Nephron progenitor cell (in vitro differentiated cells): Measurements from ENCODE around the gene OPRM1.

ENCODE experiments used
- DNase-seq: peaks from one replicate; pipeline ENCODE4 v3.0.0; 2021
- H3K27ac Mint-ChIP-seq: 2 replicates; pipeline ENCODE4 v1.8.0; 2021; ENCODE audit warnings: mild to moderate bottlenecking, moderate library complexity, mixed read lengths
- H3K27me3 Mint-ChIP-seq: 2 replicates; pipeline ENCODE4 v1.8.0; 2021; ENCODE audit warnings: mild to moderate bottlenecking, low read depth, mixed read lengths; ENCODE audit not compliant: poor library complexity
- H3K36me3 Mint-ChIP-seq: 2 replicates; pipeline ENCODE4 v1.8.0; 2021; ENCODE audit warnings: low read depth, mixed read lengths
- H3K4me1 Mint-ChIP-seq: 2 replicates; pipeline ENCODE4 v1.8.0; 2021; ENCODE audit warnings: mixed read lengths
- H3K4me3 Mint-ChIP-seq: 2 replicates; pipeline ENCODE4 v1.8.0; 2021; ENCODE audit warnings: mild to moderate bottlenecking, moderate library complexity, mixed read lengths
- H3K9me3 Mint-ChIP-seq: 2 replicates; pipeline ENCODE4 v1.8.0; 2021; ENCODE audit warnings: mild to moderate bottlenecking, moderate library complexity, mixed read lengths
- TF ChIP-seq, protein P1 (sequence below): fragments of 200-600 bp; sonication (generic); IDR thresholded peaks from 2 replicates; pipeline ENCODE4 v1.5.0; 2021; ENCODE audit warnings: antibody characterized with exemption

The OPRM1 gene

DNA sequence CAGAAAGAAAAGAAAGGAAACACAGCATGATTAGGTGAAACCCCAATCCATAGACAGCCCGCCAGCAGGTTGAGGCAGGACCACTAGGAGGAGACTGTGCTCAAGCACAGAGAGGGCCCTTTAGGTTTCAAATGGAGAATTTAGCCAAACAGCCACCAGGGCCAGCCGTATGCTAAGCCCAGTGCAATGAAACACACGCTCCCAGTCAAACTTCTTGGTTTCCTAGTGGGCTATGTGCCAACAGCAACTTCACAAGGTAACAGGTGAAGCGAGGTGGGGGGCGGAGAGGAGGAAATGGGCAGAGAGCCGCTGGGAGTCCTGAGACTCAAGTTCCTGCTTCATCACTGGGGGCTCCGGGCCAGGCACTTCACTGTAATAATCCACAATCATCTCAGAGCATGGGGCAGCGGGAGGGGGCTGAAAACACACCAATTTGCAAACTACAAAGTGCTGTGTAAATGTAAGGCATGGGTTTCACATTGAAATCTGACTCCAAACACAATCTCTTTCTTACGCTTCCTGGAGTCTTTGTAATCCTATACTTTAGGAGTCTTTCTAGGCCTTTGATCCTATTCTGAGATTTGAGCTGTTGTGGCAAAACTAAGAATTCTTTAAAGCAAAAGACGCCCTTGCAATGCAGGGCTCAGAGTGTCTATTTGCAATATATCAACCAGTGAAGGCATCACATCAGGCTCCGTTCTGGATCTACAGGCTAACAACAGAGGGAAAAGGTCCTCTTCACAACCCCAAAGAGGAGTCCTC lies 117.3 kb downstream of the OPRM1 start:
- TF ChIP-seq, protein P1, sequence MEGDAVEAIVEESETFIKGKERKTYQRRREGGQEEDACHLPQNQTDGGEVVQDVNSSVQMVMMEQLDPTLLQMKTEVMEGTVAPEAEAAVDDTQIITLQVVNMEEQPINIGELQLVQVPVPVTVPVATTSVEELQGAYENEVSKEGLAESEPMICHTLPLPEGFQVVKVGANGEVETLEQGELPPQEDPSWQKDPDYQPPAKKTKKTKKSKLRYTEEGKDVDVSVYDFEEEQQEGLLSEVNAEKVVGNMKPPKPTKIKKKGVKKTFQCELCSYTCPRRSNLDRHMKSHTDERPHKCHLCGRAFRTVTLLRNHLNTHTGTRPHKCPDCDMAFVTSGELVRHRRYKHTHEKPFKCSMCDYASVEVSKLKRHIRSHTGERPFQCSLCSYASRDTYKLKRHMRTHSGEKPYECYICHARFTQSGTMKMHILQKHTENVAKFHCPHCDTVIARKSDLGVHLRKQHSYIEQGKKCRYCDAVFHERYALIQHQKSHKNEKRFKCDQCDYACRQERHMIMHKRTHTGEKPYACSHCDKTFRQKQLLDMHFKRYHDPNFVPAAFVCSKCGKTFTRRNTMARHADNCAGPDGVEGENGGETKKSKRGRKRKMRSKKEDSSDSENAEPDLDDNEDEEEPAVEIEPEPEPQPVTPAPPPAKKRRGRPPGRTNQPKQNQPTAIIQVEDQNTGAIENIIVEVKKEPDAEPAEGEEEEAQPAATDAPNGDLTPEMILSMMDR: peak; percentile 59
- peak overlapping the region; percentile 56 for H3K4me3 Mint-ChIP-seq
- H3K27ac Mint-ChIP-seq: peak overlapping the region; percentile 1
- H3K36me3 Mint-ChIP-seq: peaks cover 4% of the 10 kb centered on the region
- peaks cover 11% of the 10 kb centered on the region for H3K9me3 Mint-ChIP-seq
- peaks cover 80% of the 10 kb centered on the region for H3K4me1 Mint-ChIP-seq
- no peaks in the 10 kb centered on the region for H3K27me3 Mint-ChIP-seq
- DNase-seq: peak; percentile 35

DNA sequence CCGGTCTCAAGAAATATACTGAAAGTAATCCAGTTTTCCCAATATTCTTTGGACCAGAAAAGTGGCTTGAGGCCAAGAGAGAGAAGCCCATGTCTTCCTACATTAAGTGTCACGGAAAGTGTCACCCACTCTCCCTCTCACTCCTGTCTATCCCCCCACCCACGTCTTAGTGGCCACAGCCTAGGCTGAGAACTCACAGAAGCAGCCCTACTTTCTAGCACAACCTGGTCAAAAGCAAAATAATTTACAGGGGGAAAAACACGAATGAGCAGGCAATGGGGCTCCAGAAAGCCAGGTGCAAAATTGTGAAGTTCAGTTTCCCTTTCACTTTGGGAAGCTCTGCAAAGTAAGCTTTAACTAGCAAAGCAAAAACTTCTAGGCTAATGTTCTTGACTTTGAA lies 118.0 kb downstream of the OPRM1 start:
- peaks cover 4% of the 10 kb centered on the region for H3K36me3 Mint-ChIP-seq
- TF ChIP-seq, protein P1: no peak
- peaks cover 11% of the 10 kb centered on the region for H3K9me3 Mint-ChIP-seq
- H3K27ac Mint-ChIP-seq: peak overlapping the region; percentile 92
- no peak overlapping the region for H3K4me3 Mint-ChIP-seq
- H3K4me1 Mint-ChIP-seq: peaks cover 73% of the 10 kb centered on the region
- no peak for DNase-seq
- H3K27me3 Mint-ChIP-seq: no peaks in the 10 kb centered on the region

DNA sequence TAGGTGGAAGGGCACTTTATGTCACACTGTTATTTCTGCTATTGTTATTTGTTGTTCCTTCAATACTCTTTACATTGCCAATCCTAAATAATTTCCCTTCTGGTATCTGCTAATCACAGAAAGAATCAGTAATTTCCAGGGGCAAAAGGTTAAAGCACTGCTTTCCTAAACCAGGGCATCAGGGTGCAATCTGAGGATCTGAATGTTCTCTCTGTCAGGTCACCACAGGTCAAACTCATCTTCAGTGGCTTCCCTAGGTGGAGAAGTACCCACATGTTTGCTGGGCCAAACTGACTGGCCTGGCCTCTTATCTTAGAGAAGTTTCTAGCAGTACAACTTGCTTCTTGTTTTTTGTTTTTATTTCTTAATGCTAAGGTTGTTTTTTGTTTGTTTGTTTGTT lies 118.7 kb downstream of the OPRM1 start:
- H3K4me3 Mint-ChIP-seq: no peak overlapping the region
- H3K9me3 Mint-ChIP-seq: peaks cover 11% of the 10 kb centered on the region
- peaks cover 4% of the 10 kb centered on the region for H3K36me3 Mint-ChIP-seq
- H3K27me3 Mint-ChIP-seq: no peaks in the 10 kb centered on the region
- H3K27ac Mint-ChIP-seq: peak overlapping the region; percentile 89
- TF ChIP-seq, protein P1: no peak
- peaks cover 69% of the 10 kb centered on the region for H3K4me1 Mint-ChIP-seq
- DNase-seq: no peak

DNA sequence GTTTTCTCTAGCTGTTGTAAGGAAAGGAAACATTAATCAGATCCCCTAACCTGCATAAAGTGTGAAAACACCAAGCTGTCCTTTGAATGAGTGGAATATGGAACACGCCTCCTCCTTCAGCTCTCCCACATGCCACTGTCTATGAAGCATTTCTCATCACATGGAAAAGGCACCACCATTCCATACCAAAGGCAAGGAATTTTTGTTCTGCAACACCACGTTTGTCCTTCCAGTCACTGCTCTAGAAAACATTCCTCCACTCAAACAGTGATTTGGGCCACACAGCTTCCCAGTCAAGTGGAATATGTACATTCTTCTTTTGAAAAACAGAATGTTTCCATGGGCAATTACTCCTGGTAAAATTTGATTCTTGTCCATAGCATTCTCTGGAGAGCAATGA lies 120.1 kb downstream of the OPRM1 start:
- no peaks in the 10 kb centered on the region for H3K27me3 Mint-ChIP-seq
- H3K9me3 Mint-ChIP-seq: peaks cover 11% of the 10 kb centered on the region
- no peak overlapping the region for H3K27ac Mint-ChIP-seq
- TF ChIP-seq, protein P1: no peak
- no peak overlapping the region for H3K4me3 Mint-ChIP-seq
- H3K36me3 Mint-ChIP-seq: peaks cover 4% of the 10 kb centered on the region
- H3K4me1 Mint-ChIP-seq: peaks cover 56% of the 10 kb centered on the region
- DNase-seq: no peak

DNA sequence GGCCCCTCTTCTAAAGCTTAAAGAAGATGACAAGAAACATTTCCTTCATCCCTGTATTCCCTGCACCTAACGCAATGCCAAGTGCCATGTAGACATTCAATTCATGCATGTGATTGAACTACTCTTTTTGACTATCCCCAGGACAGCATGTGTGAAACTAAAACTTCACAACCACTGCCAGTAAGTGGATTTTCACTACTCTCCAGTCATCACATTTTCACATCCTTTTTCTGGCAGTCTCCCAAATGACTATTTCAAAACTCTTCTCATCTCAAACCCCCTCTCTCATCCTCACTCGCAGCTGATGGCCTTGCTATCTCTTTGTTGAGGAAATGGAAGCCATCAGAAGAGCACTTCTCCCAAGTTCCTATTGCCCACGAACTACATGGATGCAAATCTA lies 122.6 kb downstream of the OPRM1 start:
- H3K27ac Mint-ChIP-seq: no peak overlapping the region
- peaks cover 8% of the 10 kb centered on the region for H3K36me3 Mint-ChIP-seq
- DNase-seq: no peak
- no peaks in the 10 kb centered on the region for H3K27me3 Mint-ChIP-seq
- H3K9me3 Mint-ChIP-seq: peaks cover 10% of the 10 kb centered on the region
- TF ChIP-seq, protein P1: no peak
- H3K4me3 Mint-ChIP-seq: no peak overlapping the region
- H3K4me1 Mint-ChIP-seq: peaks cover 46% of the 10 kb centered on the region

DNA sequence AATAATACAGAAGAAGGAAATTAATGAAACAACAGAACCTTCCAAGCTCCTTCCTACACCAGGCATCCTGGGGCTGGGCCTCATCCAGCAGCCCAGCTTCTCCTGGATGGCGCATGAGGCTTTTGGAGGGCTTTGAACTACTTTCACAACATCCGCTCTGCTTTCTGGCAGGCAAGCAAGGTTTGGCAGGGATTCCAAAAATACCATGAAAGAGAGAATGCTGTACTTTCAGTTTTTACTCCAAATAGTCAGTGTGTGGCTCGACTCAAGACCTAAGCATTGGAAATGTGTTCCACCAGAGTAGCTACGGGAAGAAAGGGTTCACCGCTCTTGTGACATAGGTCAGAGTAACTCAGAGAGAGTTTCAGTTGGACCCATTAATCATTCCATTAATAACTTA lies 125.4 kb downstream of the OPRM1 start:
- Mint-ChIP-seq H3K36me3 (peaks cover 4% of the 10 kb centered on the region), H3K4me3 (no peak overlapping the region), H3K9me3 (peaks cover 13% of the 10 kb centered on the region), H3K27ac (peak overlapping the region; percentile 97), H3K27me3 (no peaks in the 10 kb centered on the region), H3K4me1 (peaks cover 37% of the 10 kb centered on the region)
- peak; percentile 7 for DNase-seq
- TF ChIP-seq, protein P1: no peak
